ENCODE measurements around the gene KIRREL2. TPM values are rescaled to one million over a fixed set of nuclear protein-coding genes. Genes with fewer than 3 reads are reported as not detected.

KIRREL2 gene
- total RNA-seq, 3 donors from 2014 or later (not counting 1 experiment from before 2014, with no cell fraction given) = 0.27 TPM; not detected in 2

DNA sequence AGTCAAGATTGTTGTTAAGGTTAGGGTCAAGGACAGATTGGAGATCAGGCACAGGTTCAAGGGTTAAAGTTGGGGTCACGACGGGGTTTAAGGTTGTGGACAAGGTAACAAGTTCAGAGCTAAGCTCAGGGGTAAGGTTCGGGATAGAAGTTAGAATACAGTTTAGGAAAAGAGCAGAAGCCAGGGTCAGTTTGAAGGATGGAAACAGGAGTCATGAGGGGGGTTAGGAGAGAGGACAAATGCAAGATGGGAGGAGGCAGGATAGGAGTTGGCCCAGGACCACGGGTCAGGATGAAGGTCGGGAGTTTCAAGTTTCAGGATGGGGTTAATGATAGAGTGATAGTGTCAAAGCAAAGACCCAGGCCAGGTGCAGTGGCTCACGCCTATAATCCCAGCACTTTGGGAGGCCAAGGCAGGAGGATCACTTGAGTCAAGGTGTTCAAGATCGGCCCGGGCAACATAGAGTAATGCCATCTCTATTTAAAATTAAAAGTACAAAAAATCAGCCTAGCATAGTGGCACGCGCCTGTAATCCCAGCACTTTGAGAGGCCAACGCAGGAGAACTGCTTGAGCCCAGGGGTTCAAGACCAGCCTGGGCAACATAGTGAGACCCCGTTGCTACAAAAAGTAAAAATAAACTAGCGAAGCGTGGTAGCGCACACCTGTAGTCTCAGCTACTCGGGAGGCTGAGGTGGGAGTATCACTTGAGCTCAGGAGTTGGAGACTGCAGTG lies 12.1 kb upstream of the KIRREL2 start:
- ATAC-seq (no peak), DNase-seq (no peak)
- peaks cover 20% of the 10 kb centered on the region for H3K4me1 ChIP-seq (ENCODE audit: control insufficient read depth, insufficient read depth, low read length)
- Mint-ChIP-seq H3K9me3 (peaks cover 0 to 6% of the 10 kb centered on the region in 2 donors), H3K36me3 (peaks cover 13% of the 10 kb centered on the region), H3K4me3 (peak overlapping the region; percentile 62), H3K27ac (no peak overlapping the region), H3K4me1 (peaks cover 18 to 19% of the 10 kb centered on the region in 2 donors), H3K27me3 (ENCODE audit: low read depth in 2 of 2) (peaks cover 37 to 50% of the 10 kb centered on the region in 2 donors)
- no peaks in the 10 kb centered on the region for H3K9me3 ChIP-seq (ENCODE audit: control insufficient read depth, insufficient read depth, low read length)
- TF ChIP-seq, protein P1, sequence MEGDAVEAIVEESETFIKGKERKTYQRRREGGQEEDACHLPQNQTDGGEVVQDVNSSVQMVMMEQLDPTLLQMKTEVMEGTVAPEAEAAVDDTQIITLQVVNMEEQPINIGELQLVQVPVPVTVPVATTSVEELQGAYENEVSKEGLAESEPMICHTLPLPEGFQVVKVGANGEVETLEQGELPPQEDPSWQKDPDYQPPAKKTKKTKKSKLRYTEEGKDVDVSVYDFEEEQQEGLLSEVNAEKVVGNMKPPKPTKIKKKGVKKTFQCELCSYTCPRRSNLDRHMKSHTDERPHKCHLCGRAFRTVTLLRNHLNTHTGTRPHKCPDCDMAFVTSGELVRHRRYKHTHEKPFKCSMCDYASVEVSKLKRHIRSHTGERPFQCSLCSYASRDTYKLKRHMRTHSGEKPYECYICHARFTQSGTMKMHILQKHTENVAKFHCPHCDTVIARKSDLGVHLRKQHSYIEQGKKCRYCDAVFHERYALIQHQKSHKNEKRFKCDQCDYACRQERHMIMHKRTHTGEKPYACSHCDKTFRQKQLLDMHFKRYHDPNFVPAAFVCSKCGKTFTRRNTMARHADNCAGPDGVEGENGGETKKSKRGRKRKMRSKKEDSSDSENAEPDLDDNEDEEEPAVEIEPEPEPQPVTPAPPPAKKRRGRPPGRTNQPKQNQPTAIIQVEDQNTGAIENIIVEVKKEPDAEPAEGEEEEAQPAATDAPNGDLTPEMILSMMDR (IDR thresholded peaks at IDR 0.05) = no peak
- intact Hi-C loops (cut with micrococcal nuclease) = no loop called here
- H3K27me3 ChIP-seq (ENCODE audit: control insufficient read depth, insufficient read depth, low read length) = peaks cover 31% of the 10 kb centered on the region
- 69% methylated on average over 16 of the region's 16 CpGs for WGBS (ENCODE audit: insufficient coverage)
- no peak overlapping the region for H3K4me3 ChIP-seq (ENCODE audit: low read length)
- no peaks in the 10 kb centered on the region for H3K36me3 ChIP-seq (ENCODE audit: control insufficient read depth, insufficient read depth, low read length)
- no peak overlapping the region for H3K27ac ChIP-seq (ENCODE audit: low read length)

DNA sequence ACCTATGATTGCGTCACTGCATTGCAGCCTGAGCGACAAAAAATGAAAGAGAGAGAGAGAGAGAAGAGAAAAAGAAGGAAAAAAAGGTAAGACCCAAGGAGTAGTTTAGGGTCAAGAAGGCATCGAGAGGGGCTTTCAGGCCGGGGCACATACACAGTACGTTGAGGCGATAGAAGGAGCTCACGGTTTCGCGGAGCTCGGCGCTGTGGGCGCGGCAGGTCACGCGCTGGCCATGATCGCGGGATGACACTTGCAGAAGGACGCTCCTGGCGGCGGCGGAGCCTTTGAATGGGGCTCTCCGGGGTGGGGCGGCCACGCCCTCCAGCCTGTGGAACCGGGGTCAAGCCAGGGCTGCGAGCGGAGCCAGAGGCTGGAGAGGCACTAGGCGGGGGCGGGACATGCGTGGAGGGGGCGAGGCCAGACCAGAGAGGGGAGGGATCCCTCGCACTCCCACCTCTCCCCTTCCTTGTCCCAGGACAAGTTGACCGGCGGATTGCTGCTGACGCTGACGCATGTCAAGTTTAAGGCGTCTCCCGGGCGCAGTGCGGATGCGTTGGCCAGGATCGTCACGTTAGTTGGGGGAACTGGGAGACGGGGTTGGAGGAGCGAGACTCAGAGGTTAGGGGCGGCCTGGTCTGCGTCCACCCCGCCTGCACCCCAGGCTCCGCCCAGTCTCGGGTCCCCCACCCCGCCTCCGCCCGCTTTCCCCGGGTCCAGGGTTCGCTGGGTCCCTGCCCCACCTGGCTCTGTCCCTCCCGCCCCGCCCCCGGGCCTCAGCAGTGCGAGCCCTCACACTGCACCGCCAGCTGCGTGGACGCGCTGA lies 11.3 kb upstream of the KIRREL2 start:
- peak in 2 of 3 donors; percentile 39 to 40 for ATAC-seq
- no peak overlapping the region for H3K27ac ChIP-seq (ENCODE audit: low read length)
- Mint-ChIP-seq H3K4me1 (peaks cover 18 to 19% of the 10 kb centered on the region in 2 donors), H3K27ac (no peak overlapping the region), H3K27me3 (ENCODE audit: low read depth in 2 of 2) (peaks cover 37 to 50% of the 10 kb centered on the region in 2 donors), H3K9me3 (peaks cover 0 to 6% of the 10 kb centered on the region in 2 donors), H3K4me3 (peak overlapping the region; percentile 62), H3K36me3 (peaks cover 13% of the 10 kb centered on the region)
- H3K4me3 ChIP-seq (ENCODE audit: low read length) = no peak overlapping the region
- no peaks in the 10 kb centered on the region for H3K36me3 ChIP-seq (ENCODE audit: control insufficient read depth, insufficient read depth, low read length)
- intact Hi-C loops (cut with micrococcal nuclease) = no loop called here
- peaks cover 31% of the 10 kb centered on the region for H3K27me3 ChIP-seq (ENCODE audit: control insufficient read depth, insufficient read depth, low read length)
- whole genome bisulfite sequencing (ENCODE audit: insufficient coverage) = 8% methylated on average over 62 of the region's 63 CpGs
- TF ChIP-seq, protein P1 (IDR thresholded peaks at IDR 0.05) = no peak
- no peak for DNase-seq
- peaks cover 20% of the 10 kb centered on the region for H3K4me1 ChIP-seq (ENCODE audit: control insufficient read depth, insufficient read depth, low read length)
- H3K9me3 ChIP-seq (ENCODE audit: control insufficient read depth, insufficient read depth, low read length) = no peaks in the 10 kb centered on the region

DNA sequence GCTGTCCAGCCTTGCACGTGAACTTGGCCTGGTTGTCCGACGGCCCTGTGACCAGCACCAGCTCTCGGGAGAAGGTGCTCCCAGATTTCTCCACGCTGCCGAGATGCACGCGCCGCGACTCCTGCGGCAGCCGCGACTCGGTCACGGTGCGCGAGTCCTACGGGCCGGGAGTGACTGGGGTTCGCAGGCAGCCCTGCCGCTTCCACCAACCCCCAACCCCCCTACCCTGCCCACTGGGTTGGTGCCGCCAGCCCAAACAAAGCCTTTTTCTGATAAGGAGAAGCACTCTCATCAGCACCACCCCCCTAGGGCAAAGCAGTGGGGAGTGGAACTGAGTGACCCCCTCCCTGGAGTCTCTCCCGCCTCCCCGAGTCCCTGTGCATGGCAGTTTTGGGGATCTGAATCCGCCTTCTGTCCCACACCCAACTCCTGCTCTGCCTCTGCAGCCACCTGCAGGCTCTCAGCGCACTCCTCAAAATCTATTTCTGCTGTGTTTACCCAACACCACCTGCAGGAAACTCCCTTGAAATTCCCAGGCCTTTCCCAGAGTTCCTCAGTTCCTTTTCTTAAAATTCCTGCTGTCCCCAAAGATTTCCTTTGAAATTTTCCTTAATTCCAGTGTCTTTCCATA lies 10.6 kb upstream of the KIRREL2 start:
- Mint-ChIP-seq H3K27me3 (ENCODE audit: low read depth in 2 of 2) (peaks cover 37 to 56% of the 10 kb centered on the region in 2 donors), H3K4me3 (peak overlapping the region; percentile 56), H3K36me3 (peaks cover 13% of the 10 kb centered on the region), H3K9me3 (peaks cover 0 to 6% of the 10 kb centered on the region in 2 donors), H3K4me1 (peaks cover 18 to 19% of the 10 kb centered on the region in 2 donors), H3K27ac (no peak overlapping the region)
- ATAC-seq (peak in 2 of 3 donors; percentile 34 to 37), DNase-seq (no peak)
- Histone ChIP-seq H3K27me3 (ENCODE audit: control insufficient read depth, insufficient read depth, low read length) (peaks cover 33% of the 10 kb centered on the region), H3K36me3 (ENCODE audit: control insufficient read depth, insufficient read depth, low read length) (no peaks in the 10 kb centered on the region), H3K4me1 (ENCODE audit: control insufficient read depth, insufficient read depth, low read length) (peaks cover 20% of the 10 kb centered on the region), H3K27ac (ENCODE audit: low read length) (no peak overlapping the region), H3K9me3 (ENCODE audit: control insufficient read depth, insufficient read depth, low read length) (no peaks in the 10 kb centered on the region), H3K4me3 (ENCODE audit: low read length) (no peak overlapping the region)
- intact Hi-C loops (cut with micrococcal nuclease) = no loop called here
- TF ChIP-seq, protein P1 (IDR thresholded peaks at IDR 0.05) = no peak
- WGBS (ENCODE audit: insufficient coverage) = 7% methylated on average over 26 of the region's 26 CpGs

All from natural killer cell (primary cell).